Nephron (organoid): ENCODE data around the gene TCF4.

Experiments
- H3K27ac Mint-ChIP-seq, 3 experiments: 2 replicates each; pipeline ENCODE4 v1.8.0; 2020; ENCODE audit warnings: mixed read lengths in 3 of 3, mild to moderate bottlenecking in 2 of 3, moderate library complexity in 1 of 3
- H3K27me3 Mint-ChIP-seq: 2 replicates; pipeline ENCODE4 v1.8.0; 2021; ENCODE audit warnings: low read depth, mild to moderate bottlenecking, moderate library complexity, mixed read lengths
- H3K36me3 Mint-ChIP-seq: 2 replicates; pipeline ENCODE4 v1.8.0; 2020; ENCODE audit warnings: low read depth, mixed read lengths
- H3K4me1 Mint-ChIP-seq: 2 replicates; pipeline ENCODE4 v1.8.0; 2020; ENCODE audit warnings: mixed read lengths
- H3K4me3 Mint-ChIP-seq, 3 experiments: 2 replicates each; pipeline ENCODE4 v1.8.0; 2020; ENCODE audit warnings: mild to moderate bottlenecking in 3 of 3, mixed read lengths in 3 of 3, moderate library complexity in 2 of 3
- H3K9me3 Mint-ChIP-seq: 2 replicates; pipeline ENCODE4 v1.8.0; 2020; ENCODE audit warnings: mixed read lengths
- TF ChIP-seq, protein P1 (sequence below), 3 experiments: fragments of 200-600 bp; sonication (generic); IDR thresholded peaks; one replicate each; pipeline ENCODE4 v1.5.0; 2021; ENCODE audit warnings: antibody characterized with exemption in 3 of 3; ENCODE audit not compliant: unreplicated experiment in 3 of 3

Gene TCF4

DNA sequence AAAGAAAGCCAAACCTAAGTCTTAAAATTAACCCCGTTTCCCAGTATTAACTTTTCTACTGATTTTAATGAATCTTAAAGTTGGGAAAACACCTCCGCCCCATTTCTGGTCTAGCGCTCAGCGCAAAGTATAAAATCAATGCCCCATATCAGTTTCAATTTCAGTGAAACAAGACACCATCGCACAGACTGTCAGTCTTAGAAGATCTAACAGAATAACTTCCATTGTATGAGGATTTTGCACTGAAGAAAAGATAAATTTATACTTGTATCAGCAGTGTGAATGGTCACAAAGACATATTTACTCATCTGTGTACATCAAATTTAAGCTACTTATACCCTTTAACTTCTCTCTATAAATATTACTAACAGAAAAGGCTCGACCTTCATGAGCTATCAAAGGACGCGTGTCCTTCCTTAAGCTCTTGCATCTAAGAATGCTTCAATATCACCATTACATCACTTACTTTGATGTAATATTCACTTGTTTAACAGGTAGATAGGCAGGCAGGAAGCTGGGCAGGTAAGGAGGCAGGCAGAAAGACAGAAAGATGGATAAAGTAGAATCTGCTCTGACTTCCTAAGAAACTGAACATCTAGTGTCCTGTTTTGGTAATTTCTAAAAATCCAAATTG lies 183.0 kb downstream of the TCF4 start:
- H3K27me3 Mint-ChIP-seq: no peaks in the 10 kb centered on the region
- H3K4me3 Mint-ChIP-seq: peak overlapping the region in 2 of 3 experiments; percentile 5 to 45
- TF ChIP-seq, protein P1, sequence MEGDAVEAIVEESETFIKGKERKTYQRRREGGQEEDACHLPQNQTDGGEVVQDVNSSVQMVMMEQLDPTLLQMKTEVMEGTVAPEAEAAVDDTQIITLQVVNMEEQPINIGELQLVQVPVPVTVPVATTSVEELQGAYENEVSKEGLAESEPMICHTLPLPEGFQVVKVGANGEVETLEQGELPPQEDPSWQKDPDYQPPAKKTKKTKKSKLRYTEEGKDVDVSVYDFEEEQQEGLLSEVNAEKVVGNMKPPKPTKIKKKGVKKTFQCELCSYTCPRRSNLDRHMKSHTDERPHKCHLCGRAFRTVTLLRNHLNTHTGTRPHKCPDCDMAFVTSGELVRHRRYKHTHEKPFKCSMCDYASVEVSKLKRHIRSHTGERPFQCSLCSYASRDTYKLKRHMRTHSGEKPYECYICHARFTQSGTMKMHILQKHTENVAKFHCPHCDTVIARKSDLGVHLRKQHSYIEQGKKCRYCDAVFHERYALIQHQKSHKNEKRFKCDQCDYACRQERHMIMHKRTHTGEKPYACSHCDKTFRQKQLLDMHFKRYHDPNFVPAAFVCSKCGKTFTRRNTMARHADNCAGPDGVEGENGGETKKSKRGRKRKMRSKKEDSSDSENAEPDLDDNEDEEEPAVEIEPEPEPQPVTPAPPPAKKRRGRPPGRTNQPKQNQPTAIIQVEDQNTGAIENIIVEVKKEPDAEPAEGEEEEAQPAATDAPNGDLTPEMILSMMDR (IDR thresholded peaks at IDR 0.05; ENCODE audit: unreplicated experiment in 3 of 3): no peak
- H3K27ac Mint-ChIP-seq: peak overlapping the region; percentile 85 to 98 (median 88)
- peaks cover 81% of the 10 kb centered on the region for H3K4me1 Mint-ChIP-seq
- H3K9me3 Mint-ChIP-seq: no peaks in the 10 kb centered on the region
- no peaks in the 10 kb centered on the region for H3K36me3 Mint-ChIP-seq

DNA sequence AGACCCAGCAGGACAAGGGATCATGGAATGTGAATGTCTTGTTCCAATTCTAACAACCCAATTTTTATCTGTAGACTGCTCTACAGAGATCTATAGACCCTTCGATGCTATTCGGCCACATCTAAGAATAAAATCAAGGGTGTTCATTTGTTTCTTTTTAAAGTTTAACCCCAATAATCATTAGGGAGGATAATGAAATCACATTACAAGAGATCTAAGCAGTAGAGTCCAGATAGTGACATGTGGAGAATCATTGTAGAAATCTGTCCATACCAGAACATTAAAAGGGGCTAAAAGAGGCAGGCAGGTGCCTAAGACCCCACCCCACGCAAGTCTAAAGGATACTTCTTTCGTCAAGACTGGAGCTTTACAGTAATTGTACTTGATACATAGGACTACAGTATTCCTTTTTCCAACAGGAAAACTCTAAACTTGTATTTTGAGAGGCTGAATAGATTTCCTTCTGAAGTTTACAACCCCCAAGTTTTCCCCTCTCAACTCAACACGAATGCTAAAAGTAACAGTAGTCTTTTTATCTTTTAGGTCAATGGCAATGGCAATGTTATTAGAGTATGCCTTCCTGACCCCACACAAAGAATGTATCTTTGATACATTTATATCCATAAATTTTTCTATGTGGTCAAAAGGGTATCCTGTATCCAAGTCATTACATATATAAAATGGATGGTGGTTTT lies 183.7 kb downstream of the TCF4 start:
- no peak overlapping the region for H3K4me3 Mint-ChIP-seq
- no peaks in the 10 kb centered on the region for H3K9me3 Mint-ChIP-seq
- no peaks in the 10 kb centered on the region for H3K36me3 Mint-ChIP-seq
- peaks cover 4% of the 10 kb centered on the region for H3K27me3 Mint-ChIP-seq
- peaks cover 87% of the 10 kb centered on the region for H3K4me1 Mint-ChIP-seq
- peak overlapping the region; percentile 85 to 98 (median 88) for H3K27ac Mint-ChIP-seq
- TF ChIP-seq, protein P1 (IDR thresholded peaks at IDR 0.05; ENCODE audit: unreplicated experiment in 3 of 3): no peak

DNA sequence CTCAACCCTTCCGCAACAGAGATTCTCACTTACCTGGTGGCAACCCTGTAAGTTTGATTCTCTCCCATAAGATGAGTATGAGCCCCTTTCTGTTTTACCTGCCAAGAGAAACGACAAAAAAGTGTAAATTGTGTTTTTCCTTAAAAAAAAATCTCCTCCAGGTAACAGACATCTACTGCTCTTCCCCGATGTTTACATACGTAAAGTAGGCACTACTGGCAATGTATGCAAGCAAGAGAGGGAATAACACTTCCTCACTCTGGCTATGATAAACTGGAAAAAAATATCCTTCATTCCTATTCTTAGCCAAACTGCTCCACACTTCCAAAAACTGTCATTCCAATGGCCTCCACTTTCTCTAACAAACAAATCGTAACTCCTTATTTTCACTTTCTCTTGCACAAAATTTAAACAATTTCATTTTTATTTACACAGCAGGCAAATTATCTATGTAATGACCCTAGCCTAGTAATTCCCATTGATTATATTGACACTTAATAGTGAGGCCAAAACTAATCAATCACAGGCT lies 184.5 kb downstream of the TCF4 start:
- Mint-ChIP-seq H3K36me3 (no peaks in the 10 kb centered on the region), H3K4me3 (peak overlapping the region; percentile 1 to 80 (median 28)), H3K9me3 (no peaks in the 10 kb centered on the region), H3K27me3 (peaks cover 4% of the 10 kb centered on the region), H3K4me1 (peaks cover 87% of the 10 kb centered on the region), H3K27ac (peak overlapping the region; percentile 44 to 98 (median 87))
- TF ChIP-seq, protein P1 (IDR thresholded peaks at IDR 0.05; ENCODE audit: unreplicated experiment in 3 of 3): no peak

DNA sequence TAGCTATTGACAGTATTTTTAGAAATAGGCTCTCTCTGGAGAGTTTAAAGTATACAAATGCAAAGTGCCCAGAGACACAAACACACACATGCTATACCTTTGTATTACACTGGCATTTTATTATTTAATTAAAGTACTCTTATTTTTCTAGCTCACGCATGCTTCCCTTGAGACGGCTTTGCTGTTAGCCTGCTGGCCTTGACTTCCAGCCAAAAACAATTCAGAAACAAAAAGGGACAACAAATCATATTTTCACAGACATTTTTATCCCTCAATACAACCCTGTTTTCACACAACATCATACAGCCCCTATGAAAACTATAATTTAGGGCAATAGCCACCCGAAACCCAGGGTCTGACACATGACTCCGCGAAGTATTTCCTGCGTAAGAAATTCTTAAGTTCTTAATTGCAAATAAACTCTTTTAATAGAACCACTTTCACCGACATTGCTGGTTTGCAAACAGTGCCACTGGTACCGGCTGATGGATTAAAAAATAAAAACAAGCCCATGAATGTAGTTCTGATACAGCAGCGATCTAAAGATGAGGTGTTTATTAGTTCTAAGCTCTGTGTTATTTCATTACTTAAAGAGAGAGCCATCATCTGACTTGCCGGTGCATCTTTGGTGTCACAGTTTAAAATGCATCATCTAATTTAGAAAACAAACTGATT lies 185.1 kb downstream of the TCF4 start:
- Mint-ChIP-seq H3K27ac (peak overlapping the region; percentile 44 to 98 (median 87)), H3K9me3 (no peaks in the 10 kb centered on the region), H3K4me1 (peaks cover 83% of the 10 kb centered on the region), H3K4me3 (peak overlapping the region; percentile 1 to 80 (median 64)), H3K36me3 (no peaks in the 10 kb centered on the region), H3K27me3 (peaks cover 4% of the 10 kb centered on the region)
- TF ChIP-seq, protein P1 (IDR thresholded peaks at IDR 0.05; ENCODE audit: unreplicated experiment in 3 of 3): no peak

DNA sequence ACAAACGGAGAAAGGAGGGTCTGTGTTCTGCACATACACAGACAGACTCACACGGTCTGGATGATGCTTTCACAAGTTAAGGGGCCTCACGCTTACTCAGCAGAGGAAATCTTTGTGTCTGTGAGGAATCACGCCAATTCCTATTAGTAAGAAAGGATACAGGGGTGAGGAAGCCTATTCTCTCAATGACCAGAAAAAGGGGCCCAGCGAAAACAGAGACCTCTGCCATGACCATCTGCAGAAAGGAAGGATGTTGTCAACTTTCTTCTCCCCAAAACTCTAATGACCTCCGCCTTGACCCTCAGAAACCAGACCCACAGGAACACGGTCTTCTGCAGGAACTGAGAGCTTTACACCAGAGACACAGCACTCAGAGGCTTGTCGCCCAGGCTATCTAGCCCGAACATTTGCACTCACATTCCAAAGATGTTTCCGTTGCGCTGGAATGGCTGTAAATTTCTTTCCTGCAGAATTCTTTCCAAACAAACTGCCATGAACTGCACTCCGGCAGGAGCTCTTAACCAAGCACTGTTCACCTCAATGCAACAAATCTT lies 186.3 kb downstream of the TCF4 start:
- Mint-ChIP-seq H3K9me3 (no peaks in the 10 kb centered on the region), H3K4me3 (peak overlapping the region; percentile 49 to 83 (median 66)), H3K27me3 (peaks cover 4% of the 10 kb centered on the region), H3K4me1 (peaks cover 79% of the 10 kb centered on the region), H3K27ac (peak overlapping the region; percentile 93 to 98 (median 94)), H3K36me3 (no peaks in the 10 kb centered on the region)
- TF ChIP-seq, protein P1 (IDR thresholded peaks at IDR 0.05; ENCODE audit: unreplicated experiment in 3 of 3): no peak
